GM13977 (cell line): ENCODE results near the gene RPGRIP1.
"Not testable (repeated sequence)": the region's sequence is repeated elsewhere in the genome, so short reads cannot be mapped to it uniquely, and the experiment has no call there.

Experiments used
- DNase-seq: peaks from one replicate; pipeline ENCODE4 v3.0.0; 2012; ENCODE audit warnings: low spot score
- in situ Hi-C: fragments of 300-500 bp; cut with MboI; formaldehyde crosslinking; loops from one replicate; pipeline ENCODE4 v1.12.0; 2022; ENCODE audit warnings: low sequenced_read_pairs, low pct_unique_long_range_greater_than_20kb, mixed read lengths, inconsistent platforms; ENCODE audit not compliant: unreplicated experiment
- TF ChIP-seq, protein P1 (sequence below): IDR thresholded peaks from 2 replicates; pipeline ENCODE4 v1.5.1; 2012; ENCODE audit warnings: mild to moderate bottlenecking, control low read depth; ENCODE audit not compliant: insufficient read depth; ENCODE audit errors: extremely low read depth, missing control alignments

Gene RPGRIP1

DNA sequence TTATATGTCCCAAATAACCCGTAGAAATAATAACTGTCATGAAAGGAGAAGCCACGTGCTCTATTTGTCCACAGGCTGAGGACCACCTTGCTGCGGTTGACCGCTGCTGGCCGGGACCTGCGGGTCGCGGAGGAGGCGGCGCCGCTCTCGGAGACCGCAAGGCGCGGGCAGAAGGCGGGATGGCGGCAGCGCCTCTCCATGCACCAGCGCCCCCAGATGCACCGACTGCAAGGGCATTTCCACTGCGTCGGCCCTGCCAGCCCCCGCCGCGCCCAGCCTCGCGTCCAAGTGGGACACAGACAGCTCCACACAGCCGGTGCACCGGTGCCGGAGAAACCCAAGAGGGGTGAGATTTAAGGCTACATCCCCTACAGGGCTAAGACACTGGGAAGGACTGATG is 21.0 kb downstream of the RPGRIP1 start:
- DNase-seq = peak; percentile 42
- TF ChIP-seq, protein P1, sequence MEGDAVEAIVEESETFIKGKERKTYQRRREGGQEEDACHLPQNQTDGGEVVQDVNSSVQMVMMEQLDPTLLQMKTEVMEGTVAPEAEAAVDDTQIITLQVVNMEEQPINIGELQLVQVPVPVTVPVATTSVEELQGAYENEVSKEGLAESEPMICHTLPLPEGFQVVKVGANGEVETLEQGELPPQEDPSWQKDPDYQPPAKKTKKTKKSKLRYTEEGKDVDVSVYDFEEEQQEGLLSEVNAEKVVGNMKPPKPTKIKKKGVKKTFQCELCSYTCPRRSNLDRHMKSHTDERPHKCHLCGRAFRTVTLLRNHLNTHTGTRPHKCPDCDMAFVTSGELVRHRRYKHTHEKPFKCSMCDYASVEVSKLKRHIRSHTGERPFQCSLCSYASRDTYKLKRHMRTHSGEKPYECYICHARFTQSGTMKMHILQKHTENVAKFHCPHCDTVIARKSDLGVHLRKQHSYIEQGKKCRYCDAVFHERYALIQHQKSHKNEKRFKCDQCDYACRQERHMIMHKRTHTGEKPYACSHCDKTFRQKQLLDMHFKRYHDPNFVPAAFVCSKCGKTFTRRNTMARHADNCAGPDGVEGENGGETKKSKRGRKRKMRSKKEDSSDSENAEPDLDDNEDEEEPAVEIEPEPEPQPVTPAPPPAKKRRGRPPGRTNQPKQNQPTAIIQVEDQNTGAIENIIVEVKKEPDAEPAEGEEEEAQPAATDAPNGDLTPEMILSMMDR = no peak
- in situ Hi-C loops = no loop called here

DNA sequence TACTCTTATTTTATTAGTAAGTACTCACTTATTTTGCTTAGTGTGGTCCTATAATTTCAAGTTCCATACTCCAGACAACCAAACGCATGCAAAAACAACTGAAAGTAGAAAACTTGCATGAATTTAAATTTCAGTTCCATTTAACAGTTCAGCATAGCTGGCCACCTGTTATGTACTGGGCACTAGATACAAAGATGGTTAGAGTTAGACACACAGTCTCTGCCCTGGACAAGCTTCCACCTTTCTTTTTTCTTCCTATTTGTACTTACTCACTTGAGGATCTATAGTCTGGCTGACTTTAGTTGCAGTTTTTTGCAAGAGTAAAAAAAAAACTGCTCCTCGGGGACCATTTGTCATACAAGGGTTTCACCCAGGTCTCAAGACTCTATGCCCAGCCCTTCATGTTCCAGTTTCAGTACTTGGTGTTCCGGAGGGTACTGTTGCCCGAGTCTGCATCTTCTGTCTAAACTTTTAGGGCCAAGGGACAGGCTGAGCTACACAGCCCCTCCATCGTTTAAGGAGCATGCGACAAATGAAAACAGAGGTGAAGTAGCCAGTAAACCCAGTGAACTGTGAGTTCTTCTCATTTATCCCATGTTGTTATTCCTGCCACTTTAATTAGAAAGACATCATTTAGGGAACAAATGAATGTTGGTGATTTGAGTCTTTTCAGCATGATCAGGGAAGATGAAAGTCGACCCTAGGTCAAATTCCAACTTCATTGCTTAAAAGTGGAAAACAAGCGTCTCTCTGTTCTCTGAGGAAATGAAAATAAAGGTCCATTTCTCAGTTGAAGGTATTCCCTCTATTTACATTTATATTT is 22.3 kb downstream of the RPGRIP1 start:
- in situ Hi-C loops = no loop called here
- TF ChIP-seq, protein P1 = no peak
- no peak for DNase-seq

DNA sequence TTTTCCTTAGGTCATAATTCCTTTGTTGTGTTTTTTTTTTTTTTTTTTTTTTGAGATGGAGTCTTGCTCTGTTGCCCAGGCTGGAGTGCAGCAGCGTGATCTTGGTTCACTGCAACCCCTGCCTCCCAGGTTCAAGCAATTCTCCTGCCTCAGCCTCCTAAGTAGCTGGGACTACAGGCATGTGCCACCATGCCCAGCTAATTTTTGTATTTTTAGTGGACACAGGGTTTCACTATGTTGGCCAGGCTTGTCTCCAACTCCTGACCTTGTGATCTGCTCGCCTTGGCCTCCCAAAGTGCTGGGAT is 22.9 kb downstream of the RPGRIP1 start:
- DNase-seq, in situ Hi-C loops: not testable (repeated sequence)

DNA sequence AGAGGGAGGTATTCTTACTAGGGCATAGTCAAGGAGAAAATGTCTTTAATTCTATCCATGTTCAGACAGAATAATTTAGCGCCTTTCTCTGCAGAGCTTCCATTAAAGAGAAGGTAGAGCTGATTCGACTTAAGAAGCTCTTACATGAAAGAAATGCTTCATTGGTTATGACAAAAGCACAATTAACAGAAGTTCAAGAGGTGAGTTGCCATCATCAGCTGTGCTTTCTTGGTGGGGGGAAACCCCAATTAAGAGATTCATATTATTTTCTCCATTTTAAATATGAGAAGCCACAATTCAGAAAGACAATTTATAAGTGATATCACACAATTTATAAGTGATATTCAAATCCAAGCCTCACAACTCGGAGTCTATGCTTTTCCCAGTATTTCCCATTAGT is 27.8 kb downstream of the RPGRIP1 start:
- in situ Hi-C loops = no loop called here
- DNase-seq = peak; percentile 43
- TF ChIP-seq, protein P1 = no peak

DNA sequence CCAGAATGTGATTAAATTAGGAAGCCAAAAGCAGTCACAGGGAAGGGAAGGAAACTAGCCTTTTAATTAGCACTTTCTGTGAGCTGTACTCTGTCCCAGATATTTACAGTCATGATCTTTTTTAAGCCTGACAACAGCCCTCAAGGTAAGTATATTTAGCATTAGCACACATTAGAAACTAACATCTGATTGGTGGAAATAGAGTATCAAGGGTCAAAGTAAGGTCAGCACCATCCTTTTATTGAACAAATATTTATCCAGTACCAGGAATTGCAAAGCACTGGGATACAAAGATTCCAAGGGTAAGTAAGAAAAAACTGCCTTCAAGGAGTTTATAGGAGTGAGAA is 28.2 kb downstream of the RPGRIP1 start:
- TF ChIP-seq, protein P1 = no peak
- in situ Hi-C loops = no loop called here
- DNase-seq = peak; percentile 45

DNA sequence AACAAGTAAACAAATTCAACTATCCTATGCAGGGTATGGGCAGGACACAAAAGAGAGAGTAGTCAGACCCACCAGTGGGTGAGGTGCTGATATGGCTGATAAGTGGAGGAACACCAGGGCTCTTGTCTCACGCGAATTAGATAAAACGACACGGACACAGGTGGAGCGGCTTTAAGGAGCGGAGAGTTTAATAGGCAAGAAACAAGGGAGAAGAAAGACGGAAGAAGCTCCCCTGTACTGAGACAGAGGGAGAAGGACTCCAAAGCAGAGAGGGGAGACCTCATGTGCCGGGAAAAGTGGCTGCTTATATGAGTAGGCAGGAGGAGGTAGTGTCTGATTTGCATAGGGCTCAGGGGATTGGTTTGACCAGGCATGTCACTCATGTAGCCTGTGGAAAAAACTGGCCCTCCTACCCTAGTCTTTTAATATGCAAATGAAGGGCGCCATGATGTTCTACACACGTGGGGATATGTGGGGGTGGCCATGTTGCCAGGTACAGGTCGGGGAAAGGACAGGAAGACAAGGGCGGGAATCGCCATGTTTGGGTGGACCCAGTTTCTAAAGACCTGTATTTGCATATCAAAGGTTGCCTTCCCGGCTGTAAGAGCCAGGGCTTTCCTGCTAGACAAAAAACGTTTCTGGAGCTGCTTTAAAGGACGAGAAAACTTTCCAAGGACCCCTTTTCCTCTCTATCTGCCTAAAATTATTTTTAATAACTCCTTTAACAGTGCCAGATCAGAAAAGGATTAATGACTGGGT is 28.8 kb downstream of the RPGRIP1 start:
- DNase-seq = peak; percentile 72
- TF ChIP-seq, protein P1 = no peak
- in situ Hi-C loops = no loop called here

DNA sequence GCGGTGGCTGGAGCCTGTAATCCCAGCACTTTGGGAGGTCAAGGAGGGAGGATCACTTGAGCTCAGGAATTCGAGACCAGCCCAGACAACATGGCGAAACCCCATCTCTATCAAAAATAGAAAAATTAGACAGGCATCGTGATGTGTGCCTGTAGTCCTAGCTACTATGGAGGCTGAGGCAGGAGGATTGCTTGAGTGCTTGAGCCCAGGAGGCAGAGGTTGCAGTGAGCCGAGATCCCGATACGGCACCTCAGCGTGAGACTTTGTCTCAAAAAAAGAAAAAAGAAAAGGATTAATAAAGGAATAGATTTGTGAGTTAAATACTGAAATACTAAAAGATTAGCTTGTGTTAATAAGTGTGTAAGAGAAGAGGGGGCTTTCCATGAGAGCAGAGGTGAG is 29.4 kb downstream of the RPGRIP1 start:
- in situ Hi-C loops = no loop called here
- TF ChIP-seq, protein P1 = no peak
- no peak for DNase-seq
